Rectal smooth muscle tissue (tissue), 1 donor: Measurements from ENCODE around the gene VIT.

ENCODE experiments used
- H3K27ac ChIP-seq: one replicate; pipeline ENCODE4 v1.7.0; 2013; ENCODE audit warnings: low read depth, low read length, inconsistent platforms
- H3K27me3 ChIP-seq: one replicate; pipeline ENCODE4 v1.7.0; 2013; ENCODE audit warnings: low read length; ENCODE audit not compliant: control insufficient read depth, insufficient read depth
- H3K36me3 ChIP-seq: one replicate; pipeline ENCODE4 v1.7.0; 2013; ENCODE audit warnings: low read length; ENCODE audit not compliant: control insufficient read depth, insufficient read depth
- H3K4me1 ChIP-seq: one replicate; pipeline ENCODE4 v1.7.0; 2013; ENCODE audit warnings: low read length; ENCODE audit not compliant: control insufficient read depth, insufficient read depth
- H3K4me3 ChIP-seq: one replicate; pipeline ENCODE4 v1.7.0; 2013; ENCODE audit warnings: low read length
- H3K9ac ChIP-seq: one replicate; pipeline ENCODE4 v1.7.0; 2013; ENCODE audit warnings: low read length

VIT gene

DNA sequence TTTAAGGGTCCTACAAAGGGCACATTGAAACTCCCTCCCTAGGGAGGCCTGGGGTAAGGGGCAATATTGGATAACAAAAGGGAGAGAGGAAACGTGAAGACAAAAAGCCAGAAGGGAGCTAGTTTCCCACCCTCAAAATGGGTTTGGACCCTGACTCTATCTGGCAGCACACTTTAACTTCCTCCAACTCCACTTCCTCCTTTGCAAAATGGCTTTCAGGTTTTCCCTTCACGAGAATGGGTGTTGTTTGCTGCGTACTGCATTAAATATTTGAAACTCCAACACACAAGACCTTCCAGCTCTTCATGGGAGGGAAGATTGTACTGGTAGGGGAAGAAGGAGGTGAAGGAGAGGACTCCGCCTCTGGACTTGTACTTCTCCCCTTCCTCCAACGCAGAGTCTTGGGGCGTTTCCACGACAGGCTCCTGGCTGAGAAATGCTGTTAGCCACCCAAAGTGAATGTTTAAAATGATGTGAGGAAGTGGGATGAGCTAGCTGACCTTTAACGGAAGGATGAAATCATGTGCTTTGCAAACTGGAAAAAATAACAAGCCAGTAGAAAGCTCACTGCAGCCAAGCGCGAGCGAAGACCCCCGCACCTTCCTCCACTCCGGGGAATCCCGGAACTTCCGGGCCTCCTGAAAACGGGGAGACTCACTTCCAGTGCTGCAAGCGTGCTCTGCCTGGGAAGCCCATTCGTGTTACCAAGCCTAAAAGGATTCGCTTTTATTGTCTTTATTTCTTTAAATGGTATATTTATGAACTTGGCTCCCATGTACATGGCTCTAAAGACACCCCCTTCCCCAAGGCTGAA, 85.6 kb downstream of the VIT start:
- no peaks in the 10 kb centered on the region for H3K27me3 ChIP-seq
- H3K36me3 ChIP-seq = no peaks in the 10 kb centered on the region
- H3K4me3 ChIP-seq = no peak overlapping the region
- no peaks in the 10 kb centered on the region for H3K4me1 ChIP-seq
- H3K27ac ChIP-seq = no peak overlapping the region
- H3K9ac ChIP-seq = no peak overlapping the region

DNA sequence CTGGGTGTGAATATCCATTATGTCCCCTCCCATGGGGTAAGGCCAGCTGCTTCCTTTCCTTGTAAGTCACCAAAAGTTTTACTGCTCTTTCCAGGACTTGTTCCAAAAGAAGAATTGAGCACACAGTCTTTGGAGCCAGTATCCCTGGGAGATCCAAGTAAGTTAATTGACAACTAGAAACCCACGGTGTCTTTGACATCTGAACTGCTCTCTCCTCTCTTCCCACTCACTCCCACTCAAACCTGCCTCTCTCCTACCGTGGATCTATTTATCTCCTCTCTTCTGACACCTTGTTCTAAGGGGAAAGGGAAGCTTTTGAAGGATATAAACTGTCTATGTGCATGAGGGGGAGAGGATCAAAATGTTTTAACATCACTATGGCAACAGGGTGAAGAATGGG, 86.7 kb downstream of the VIT start:
- Histone ChIP-seq H3K36me3 (no peaks in the 10 kb centered on the region), H3K9ac (no peak overlapping the region)

DNA sequence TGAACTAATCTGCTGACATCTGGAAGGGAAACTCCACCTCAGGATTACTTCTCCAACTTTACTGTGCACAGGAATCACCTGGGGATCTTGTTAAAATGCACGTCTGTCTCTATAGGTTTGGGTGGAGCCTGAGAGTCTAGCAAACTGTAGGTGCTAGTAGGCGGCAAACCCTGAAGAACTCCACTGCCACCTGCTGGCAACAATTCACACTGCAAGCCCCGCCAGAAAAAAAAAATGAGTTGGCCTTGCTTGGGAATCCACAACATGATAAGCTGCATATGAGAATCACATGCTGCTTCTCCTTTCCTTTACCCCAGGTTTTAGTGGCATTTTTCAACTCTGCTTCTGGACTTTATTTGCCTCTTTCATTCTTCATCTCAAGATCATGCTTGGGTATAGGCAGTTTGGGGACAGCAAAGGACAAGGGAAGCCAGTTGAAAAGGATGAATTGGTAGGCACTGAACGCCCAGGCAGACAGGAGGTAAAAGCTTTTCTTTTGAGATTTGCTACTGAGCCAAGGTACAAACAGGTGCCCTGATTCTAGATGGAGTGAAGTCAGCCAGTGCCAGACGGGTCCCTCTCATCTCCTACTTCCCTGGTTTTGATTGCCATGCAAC, 88.8 kb downstream of the VIT start:
- Histone ChIP-seq H3K9ac (no peak overlapping the region), H3K27me3 (no peaks in the 10 kb centered on the region), H3K4me1 (no peaks in the 10 kb centered on the region), H3K4me3 (no peak overlapping the region), H3K36me3 (no peaks in the 10 kb centered on the region), H3K27ac (no peak overlapping the region)

More for the DNA sequence above, 86.7 kb downstream of the VIT start:
- H3K4me1 ChIP-seq = no peaks in the 10 kb centered on the region
- no peak overlapping the region for H3K27ac ChIP-seq
- no peaks in the 10 kb centered on the region for H3K27me3 ChIP-seq
- H3K4me3 ChIP-seq = no peak overlapping the region

DNA sequence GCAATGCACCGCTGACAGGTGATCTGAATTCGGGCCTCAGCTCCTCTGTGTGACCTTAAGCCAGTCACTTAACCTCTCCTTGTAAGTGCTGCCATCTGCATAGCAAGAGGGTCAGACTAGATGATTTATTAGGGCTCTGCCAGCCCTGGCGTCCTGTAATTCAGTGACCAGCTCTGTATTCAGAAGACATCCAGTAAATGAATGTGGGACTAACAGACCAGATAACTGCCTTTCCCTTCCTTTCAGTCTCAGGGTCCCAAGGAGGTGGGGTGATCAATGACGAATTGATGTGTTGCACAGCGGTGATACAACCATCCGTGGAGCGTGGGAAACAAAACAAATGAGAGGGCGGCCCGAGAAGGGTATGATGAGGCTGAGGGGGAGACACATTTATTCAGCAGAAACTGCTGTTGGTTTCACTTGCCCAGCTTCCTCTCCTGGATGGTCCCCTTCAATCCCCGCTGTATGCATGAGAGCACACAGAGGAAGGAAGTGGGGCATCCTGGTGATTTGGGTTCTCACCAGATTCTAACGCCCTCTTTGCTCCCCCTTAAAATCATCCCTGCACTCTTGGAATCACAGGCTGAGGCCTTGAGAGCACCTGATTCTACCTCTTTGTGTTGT, 92.8 kb downstream of the VIT start:
- H3K9ac ChIP-seq = no peak overlapping the region

DNA sequence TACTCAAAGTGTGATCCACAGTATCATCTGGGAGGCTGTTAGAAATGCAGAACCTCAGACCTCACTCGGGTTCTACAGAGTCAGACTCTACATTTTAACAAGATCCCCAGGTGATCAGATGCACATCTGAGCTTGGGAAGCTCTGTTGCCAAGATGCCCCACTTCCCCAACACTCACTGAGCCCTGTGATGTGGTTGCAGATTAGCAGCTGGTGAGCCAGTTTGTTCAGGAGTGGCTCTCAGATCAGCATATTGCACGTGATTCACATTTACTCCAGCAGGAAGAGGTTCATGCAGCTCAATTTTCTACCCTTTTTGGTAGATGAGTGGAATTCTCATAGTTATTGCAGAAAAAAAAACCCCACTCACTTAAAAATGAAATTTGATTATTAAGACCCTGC, 96.4 kb downstream of the VIT start:
- Histone ChIP-seq H3K4me1 (no peaks in the 10 kb centered on the region), H3K27ac (no peak overlapping the region), H3K36me3 (no peaks in the 10 kb centered on the region), H3K27me3 (no peaks in the 10 kb centered on the region), H3K9ac (no peak overlapping the region), H3K4me3 (no peak overlapping the region)

More for the DNA sequence above, 92.8 kb downstream of the VIT start:
- Histone ChIP-seq H3K36me3 (no peaks in the 10 kb centered on the region), H3K27me3 (no peaks in the 10 kb centered on the region), H3K27ac (no peak overlapping the region), H3K4me1 (no peaks in the 10 kb centered on the region), H3K4me3 (no peak overlapping the region)

DNA sequence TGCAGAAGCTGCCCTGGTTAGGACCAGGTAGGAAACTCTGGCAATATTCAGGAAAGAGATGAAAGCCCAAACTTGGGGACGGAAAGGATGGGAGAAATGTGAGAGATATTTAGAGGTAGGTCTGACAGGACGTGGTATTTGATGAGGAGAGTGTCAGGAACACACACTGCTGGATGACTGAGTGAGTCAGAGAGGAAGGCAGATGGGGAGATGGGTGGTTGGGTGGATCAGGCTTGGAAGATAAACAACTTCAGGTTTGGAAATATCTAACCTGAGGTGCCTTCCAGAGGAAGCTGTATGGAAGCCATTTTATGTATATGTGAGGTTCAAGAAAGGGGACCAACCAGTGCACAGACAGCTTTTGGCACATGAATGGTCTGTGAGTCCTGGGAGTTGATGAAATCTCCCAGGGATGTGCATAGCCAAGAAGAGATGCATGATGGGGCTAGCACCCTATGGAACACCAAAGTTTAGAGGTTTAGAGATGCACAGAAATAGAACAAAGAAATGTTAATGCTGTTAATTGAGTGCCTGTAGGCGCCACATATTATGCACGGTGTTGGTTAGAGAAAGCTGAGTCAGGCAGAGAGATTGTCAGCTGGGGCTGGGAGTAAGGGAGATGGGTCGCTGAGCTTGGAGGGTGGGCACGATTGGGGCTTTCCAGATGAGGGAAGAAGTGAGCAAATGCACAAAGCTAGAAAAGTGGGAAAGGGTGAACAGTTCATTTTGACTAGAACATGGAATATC, 101.0 kb downstream of the VIT start:
- Histone ChIP-seq H3K27me3 (no peaks in the 10 kb centered on the region), H3K9ac (no peak overlapping the region), H3K27ac (no peak overlapping the region), H3K4me1 (no peaks in the 10 kb centered on the region), H3K4me3 (no peak overlapping the region), H3K36me3 (no peaks in the 10 kb centered on the region)

DNA sequence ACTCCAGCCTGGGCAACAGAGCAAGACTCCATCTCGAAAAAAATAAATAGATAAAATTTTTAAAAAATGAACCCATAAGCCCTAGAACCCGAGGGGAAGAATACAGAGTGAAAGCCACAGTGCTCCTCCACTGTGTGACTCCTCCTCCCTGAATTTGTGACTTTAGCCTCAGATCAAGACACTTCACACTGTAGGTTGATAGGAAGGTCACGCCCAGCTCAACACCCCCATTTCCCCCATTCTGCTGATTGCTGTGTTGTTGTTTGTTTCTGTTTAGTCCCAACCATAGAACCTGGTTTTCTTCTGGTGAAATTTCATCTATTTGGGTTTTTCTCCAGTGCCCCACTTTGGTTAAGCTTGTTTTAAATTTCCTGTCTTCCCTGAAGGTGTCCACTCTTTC, 102.2 kb downstream of the VIT start:
- Histone ChIP-seq H3K27ac (no peak overlapping the region), H3K9ac (no peak overlapping the region), H3K36me3 (no peaks in the 10 kb centered on the region), H3K4me1 (no peaks in the 10 kb centered on the region), H3K27me3 (no peaks in the 10 kb centered on the region), H3K4me3 (no peak overlapping the region)

DNA sequence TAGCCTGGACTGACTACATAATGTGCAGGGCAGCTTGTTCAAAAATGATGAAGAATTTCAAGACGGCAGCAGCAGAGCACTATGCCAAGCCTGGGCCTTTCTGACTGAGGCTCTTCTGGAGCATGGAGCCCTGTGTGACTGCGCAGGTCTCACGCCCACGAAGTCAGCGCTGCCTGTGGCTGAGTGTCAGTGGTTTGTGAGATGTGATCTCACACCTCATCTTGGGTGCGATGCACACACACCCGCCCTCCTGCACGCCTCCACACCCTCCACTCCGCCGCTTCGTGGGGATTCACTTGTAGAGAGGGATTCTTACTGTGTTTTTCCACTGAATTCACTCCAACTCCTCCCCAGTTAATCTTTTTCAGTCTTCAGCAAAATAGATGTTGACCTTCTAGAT, 103.9 kb downstream of the VIT start:
- Histone ChIP-seq H3K27me3 (no peaks in the 10 kb centered on the region), H3K27ac (no peak overlapping the region), H3K9ac (no peak overlapping the region), H3K4me3 (no peak overlapping the region), H3K36me3 (no peaks in the 10 kb centered on the region), H3K4me1 (no peaks in the 10 kb centered on the region)

DNA sequence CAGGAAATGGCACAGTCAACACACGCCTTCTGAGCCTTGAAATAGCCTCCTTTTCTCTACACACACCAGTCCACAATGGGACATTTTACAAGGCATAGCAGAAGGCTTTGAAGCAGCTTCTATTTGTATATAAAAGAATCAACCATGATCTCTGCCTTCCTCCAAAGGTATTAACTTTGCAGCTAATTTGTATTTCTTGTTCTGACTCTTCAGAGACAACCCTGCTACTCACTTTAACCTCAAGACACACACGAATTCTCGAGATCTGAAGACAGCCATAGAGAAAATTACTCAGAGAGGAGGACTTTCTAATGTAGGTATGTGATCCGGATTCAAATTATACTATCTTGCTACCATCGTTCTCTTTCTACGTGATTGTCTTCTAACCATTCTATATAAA, 104.6 kb downstream of the VIT start:
- Histone ChIP-seq H3K27ac (no peak overlapping the region), H3K36me3 (no peaks in the 10 kb centered on the region), H3K4me1 (no peaks in the 10 kb centered on the region), H3K9ac (no peak overlapping the region), H3K27me3 (no peaks in the 10 kb centered on the region), H3K4me3 (no peak overlapping the region)

DNA sequence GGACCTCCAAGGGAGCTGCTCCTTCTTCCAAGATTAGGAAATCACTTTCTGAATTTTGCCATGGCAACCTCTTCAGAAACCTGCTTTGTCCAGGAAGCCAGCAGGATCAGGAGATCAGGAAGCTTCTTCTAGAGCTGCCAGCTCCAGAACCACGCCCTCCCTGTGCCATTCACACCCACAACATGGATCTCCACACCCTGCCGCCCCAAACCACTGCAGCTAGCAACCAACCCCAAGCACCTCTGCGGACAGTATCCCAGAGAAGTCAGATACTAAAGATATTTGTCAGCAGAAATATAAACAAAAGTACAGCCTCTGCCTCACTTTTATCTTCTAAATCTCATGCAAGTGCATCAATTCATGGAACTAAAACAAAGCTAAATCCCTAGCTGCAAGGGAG, 106.4 kb downstream of the VIT start:
- Histone ChIP-seq H3K4me3 (no peak overlapping the region), H3K4me1 (no peaks in the 10 kb centered on the region), H3K27ac (no peak overlapping the region), H3K36me3 (no peaks in the 10 kb centered on the region), H3K27me3 (no peaks in the 10 kb centered on the region), H3K9ac (no peak overlapping the region)

DNA sequence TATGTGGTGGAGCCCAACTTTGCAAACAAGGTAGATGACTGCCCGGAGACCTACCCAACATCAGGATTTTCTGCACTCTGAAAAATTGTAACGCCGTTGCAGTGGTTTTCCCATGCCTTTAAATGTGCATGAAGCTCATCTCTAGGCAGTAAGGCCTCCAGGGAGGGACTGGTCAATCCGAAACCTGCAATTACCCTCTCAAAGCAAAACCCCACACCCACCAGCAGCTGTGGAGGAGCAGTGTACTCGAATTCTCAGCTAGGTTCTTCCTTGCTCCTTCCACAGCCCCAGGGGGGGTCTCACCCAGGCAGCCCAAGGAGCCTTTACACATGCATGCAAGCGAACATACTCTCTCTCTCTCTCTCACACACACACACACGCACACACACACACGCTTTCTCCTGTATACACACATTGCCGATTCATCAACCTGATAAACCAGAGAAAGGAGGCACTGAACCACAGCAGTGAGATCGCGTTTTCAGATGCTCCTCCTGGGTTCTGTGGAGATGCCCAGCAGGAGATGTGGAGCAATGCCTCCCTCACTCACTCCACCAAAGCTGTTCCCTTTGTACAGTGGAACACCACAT, 109.2 kb downstream of the VIT start:
- Histone ChIP-seq H3K36me3 (no peaks in the 10 kb centered on the region), H3K4me3 (no peak overlapping the region), H3K27ac (no peak overlapping the region), H3K4me1 (no peaks in the 10 kb centered on the region), H3K9ac (no peak overlapping the region), H3K27me3 (no peaks in the 10 kb centered on the region)
